Astrocyte of the cerebellum (primary cell): ENCODE measurements around the gene ZNF554.
"Not testable (repeated sequence)": the region's sequence is repeated elsewhere in the genome, so short reads cannot be mapped to it uniquely, and the experiment has no call there.

Source experiments
- DNase-seq: peaks from one replicate; pipeline ENCODE4 v3.0.0-alpha.2; 2011; ENCODE audit warnings: low read depth
- H3K4me3 ChIP-seq: 2 replicates; pipeline ENCODE4 v1.5.1; 2011; ENCODE audit warnings: mild to moderate bottlenecking, low read depth, low read length, moderate library complexity
- in situ Hi-C: cut with HindIII; loops from 2 replicates; pipeline ENCODE4 v1.10.0; 2017; ENCODE audit warnings: low sequenced_read_pairs
- TF ChIP-seq, protein P1 (sequence below): IDR thresholded peaks from 2 replicates; pipeline ENCODE4 v1.5.1; 2012; ENCODE audit warnings: low read length, low read depth, moderate library complexity, mild to moderate bottlenecking; ENCODE audit errors: missing control alignments

Gene ZNF554

DNA sequence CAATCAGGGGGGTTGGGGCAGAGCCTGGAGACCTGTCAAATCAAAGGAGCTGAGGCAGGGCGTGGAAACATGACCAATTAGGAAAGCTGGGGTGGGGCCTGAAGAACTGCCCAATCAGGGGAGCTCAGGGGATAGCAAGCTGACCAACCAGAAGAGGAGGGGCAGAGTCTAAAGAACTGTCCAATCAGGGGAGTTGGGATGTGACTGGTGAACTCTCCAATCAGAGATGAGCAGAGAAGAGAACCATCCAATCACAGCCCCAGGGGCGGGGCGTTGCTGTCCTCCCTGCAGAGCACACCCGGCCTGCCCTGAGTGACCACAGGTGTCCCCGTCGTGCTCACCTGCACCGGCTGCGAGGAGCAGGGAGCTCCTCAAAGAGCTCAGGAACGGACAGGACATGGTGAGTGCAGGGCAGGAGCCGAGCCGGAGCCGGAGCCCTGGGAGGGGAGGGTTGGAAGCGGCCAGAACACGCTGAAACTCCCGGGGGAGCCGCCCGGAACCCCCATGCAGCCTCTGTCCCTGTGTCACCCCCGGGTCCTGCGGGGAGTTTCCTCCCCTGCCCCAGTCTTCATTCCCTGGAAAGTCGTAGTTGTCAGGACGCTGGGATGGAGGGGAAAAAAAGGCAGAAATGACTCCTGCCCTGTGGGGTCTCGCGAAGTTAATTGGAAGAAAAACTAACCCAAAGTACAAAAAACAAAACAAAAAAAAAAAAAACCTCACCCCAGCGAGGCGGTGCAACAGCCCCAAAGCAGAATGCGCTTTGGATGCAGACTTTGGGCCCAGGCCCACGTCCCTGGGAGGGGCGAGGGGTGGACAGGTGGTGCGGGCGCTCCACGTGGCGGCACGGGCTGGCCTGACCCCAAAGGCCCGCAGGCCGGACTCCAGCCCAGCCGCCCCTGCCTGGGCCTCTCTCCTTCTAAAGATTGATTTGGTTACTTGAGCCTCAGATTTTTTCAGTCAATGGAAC lies 47.6 kb downstream of the ZNF554 start, which contains the start of gene ZNF556:
ZNF556 (plus strand) TSS at position 311 of the 967 bp plus-strand sequence; CDS start at position 398, 87 bp downstream.
- H3K4me3 ChIP-seq = no peak within 1 kb of the TSS
- DNase-seq = no peak
- TF ChIP-seq, protein P1, sequence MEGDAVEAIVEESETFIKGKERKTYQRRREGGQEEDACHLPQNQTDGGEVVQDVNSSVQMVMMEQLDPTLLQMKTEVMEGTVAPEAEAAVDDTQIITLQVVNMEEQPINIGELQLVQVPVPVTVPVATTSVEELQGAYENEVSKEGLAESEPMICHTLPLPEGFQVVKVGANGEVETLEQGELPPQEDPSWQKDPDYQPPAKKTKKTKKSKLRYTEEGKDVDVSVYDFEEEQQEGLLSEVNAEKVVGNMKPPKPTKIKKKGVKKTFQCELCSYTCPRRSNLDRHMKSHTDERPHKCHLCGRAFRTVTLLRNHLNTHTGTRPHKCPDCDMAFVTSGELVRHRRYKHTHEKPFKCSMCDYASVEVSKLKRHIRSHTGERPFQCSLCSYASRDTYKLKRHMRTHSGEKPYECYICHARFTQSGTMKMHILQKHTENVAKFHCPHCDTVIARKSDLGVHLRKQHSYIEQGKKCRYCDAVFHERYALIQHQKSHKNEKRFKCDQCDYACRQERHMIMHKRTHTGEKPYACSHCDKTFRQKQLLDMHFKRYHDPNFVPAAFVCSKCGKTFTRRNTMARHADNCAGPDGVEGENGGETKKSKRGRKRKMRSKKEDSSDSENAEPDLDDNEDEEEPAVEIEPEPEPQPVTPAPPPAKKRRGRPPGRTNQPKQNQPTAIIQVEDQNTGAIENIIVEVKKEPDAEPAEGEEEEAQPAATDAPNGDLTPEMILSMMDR = no peak
- in situ Hi-C loops = no loop called here

DNA sequence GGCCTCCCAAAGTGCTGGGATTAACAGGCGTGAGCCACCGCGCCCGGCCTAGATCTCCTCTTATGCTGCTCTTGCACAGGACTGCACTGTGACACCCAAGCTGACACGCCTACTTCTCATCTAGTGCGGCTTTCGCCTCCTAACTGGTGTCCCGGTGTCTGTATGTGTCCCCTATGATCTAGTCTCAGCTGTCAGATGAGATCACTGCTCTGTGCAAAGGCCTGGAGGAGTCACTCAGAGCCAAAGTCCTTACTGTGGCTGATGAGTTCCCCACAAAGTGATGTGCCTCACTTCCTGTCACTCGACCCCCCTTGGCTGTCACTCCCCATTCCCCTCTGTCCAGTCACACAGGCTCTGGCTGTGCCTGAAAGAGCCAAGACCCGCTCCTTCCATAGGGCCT lies 50.0 kb downstream of the ZNF554 start:
- no peak overlapping the region for H3K4me3 ChIP-seq
- TF ChIP-seq, protein P1 = no peak
- no peak for DNase-seq
- in situ Hi-C loops = no loop called here

DNA sequence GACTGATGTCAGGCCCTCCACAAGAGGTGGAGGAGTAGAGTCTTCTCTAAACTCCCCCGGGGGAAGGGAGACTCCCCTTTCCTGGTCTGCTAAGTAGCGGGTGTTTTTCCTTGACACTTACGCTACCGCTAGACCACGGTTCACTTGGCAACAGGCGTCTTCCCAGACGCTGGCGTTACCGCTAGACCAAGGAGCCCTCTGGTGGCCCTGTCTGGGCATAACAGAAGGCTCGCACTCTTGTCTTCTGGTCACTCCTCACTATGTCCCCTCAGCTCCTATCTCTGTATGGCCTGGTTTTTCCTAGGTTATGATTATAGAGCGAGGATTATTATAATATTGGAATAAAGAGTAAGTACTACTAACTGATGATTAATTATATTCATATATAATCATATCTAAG lies 52.5 kb downstream of the ZNF554 start:
- DNase-seq, H3K4me3 ChIP-seq, in situ Hi-C loops: not testable (repeated sequence)

DNA sequence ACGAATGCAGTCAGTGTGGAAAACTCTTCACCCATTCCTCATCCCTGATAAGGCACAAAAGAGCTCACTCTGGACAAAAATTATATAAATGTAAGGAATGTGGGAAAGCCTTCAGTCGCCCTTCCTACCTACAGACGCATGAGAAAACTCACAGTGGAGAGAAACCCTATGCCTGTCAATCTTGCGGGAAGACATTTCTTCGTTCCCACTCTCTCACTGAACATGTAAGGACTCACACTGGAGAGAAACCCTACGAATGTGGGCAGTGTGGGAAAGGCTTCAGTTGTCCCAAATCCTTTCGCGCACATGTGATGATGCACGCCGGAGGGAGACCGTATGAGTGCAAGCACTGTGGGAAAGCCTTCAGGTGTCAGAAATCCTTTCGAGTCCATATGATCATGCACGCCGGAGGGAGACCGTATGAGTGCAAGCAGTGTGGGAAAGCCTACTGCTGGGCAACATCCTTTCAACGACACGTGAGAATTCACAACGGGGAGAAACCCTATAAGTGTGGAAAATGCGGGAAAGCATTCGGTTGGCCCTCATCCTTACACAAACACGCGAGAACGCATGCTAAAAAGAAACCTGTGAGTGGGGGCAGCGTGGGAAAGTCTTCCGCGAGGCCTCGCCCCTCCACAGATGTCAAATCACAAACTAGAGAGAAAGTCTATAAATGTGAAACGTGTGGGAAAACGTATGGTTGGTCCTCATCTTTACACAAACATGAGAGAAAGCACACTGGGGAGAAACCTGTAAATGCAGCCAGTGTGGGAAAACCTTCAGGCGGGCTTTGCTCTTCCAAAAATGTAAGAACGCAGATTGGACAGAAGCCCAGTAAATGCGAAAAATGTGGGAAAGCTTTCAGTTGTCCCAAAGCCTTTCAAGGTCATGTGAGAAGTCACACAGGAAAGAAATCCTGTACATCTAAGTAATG lies 58.0 kb downstream of the ZNF554 start:
- H3K4me3 ChIP-seq = no peak overlapping the region
- in situ Hi-C loops = no loop called here
- no peak for DNase-seq
- TF ChIP-seq, protein P1 = no peak

DNA sequence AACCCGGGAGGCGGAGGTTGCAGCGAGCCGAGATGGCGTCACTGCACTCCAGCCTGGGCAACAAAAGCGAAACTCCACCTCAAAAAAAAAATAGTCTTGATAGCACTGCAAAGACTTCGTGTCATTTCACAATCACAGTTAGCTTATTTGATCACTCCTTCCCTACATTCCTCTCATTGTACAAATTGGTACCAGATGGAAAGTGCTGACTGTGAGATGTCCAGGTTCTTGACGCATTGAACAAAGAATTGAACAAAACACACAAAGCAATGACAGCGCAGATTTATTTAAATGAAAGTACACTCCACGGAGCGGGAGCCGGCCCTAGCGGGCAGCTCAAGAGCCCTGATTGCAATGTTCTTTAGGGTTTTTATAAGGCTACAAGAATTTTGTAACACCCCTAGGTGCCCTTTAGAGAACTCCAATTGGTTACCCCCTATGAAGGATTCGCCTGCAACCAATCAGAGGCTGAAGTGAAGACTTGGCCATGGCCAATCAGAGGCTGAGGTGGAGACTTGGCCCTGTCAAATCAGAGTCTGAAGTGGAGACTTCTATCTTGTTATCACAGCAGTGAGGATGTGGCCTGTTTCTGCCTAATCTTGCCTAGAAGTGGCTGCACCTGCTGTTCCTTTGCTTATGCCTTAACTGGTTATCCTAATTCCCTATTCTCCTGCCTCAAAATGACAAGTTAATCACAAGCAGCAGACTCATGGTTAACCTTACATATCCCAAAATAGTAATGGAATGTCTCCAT lies 64.2 kb downstream of the ZNF554 start:
- in situ Hi-C loops = no loop called here
- TF ChIP-seq, protein P1 = no peak
- no peak overlapping the region for H3K4me3 ChIP-seq
- DNase-seq = no peak

DNA sequence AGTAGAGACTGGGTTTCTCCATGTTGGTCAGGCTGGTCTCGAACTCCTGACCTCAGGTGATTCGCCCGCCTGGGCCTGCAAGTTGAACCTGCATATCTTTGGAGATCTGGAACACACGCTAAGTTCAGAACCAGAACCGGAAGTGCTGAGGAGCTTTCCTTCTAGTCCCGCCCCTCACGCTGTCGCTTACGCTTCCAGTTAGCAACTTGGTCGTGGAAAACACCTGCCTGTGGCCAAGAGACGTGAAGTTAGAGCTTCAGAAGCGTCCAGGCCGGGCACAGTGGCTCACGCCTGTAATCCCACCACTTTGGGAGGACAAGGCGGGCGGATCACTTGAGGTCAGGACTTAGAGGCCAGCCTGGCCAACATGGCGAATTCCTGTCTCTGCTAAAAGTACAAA lies 66.1 kb downstream of the ZNF554 start:
- DNase-seq = no peak
- in situ Hi-C loops = no loop called here
- TF ChIP-seq, protein P1 = no peak
- no peak overlapping the region for H3K4me3 ChIP-seq
